ENCODE data around the gene PWP2. TPM values are rescaled to one million over a fixed set of nuclear protein-coding genes. Genes with fewer than 3 reads are reported as not detected.
"Not testable (repeated sequence)": the region's sequence is repeated elsewhere in the genome, so short reads cannot be mapped to it uniquely, and the experiment has no call there.

The PWP2 gene
- total RNA-seq, 2 donors from 2014 or later, result 31.4 to 69.6 TPM

DNA sequence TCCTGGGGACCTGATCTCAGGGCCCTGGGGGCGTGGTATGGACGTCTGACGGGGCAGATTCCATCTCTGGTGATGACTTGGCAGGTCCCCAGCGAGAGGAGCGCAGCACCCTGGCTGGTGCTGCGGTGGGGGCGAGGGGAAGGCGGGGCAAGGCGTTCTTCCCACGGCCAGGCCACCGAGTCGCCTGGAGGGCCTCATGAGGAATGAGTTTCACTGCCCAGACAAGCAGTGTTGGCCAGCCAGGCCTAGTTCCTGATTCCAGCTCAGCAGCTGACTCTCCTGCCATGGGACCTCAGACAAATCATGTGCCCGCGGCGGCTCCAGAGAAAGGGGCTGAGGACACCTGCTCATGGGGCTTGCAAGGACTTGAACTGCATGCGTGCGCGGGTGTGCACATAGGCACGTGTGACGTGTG is 47.6 kb downstream of the PWP2 start:
- not testable (repeated sequence) for H3K9me3 Mint-ChIP-seq; ATAC-seq; H3K4me3 Mint-ChIP-seq; H3K27ac Mint-ChIP-seq; H3K36me3 Mint-ChIP-seq; H3K27me3 Mint-ChIP-seq; DNase-seq (ENCODE audit: low spot score); H3K4me1 Mint-ChIP-seq (ENCODE audit: low read depth in 2 of 2)

DNA sequence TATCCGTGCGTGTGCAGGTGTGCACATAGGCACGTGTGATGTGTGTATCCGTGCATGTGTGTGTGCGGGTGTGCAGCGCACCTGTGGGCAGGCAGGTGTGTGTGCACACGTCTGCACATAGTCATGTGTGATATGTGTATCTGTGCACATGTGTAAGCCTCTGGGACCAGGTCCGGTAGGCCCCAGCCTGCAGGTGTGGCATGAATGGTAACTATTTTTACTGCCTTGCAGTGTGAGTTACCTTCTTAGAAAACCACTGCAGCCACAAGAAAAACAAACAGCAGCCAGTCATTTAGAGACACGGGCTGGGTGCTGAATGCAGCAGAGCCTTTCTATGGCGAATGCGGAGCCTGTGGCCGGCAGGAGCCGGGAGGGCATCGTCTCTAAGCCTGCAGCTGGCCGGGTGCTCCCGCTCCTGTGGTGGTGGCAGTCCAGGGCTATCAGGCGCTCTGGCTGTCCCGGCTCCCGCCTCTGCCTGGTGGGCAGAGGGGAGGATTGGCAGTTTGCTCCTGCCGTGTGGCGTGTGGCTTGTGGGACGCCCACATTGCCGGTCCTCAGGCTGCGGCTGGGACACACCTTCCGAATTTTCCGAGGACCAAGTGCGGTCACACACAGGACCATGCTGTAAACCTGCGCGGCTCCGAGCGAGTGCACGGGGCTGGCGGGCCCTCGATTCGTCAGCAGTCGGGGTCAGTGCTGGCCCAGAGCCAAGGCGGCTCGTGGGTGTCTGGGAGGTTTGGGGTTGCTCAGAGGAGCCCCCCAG is 48.2 kb downstream of the PWP2 start:
- H3K27ac Mint-ChIP-seq; H3K27me3 Mint-ChIP-seq; H3K9me3 Mint-ChIP-seq; H3K4me3 Mint-ChIP-seq; H3K36me3 Mint-ChIP-seq; H3K4me1 Mint-ChIP-seq (ENCODE audit: low read depth in 2 of 2); DNase-seq (ENCODE audit: low spot score): not testable (repeated sequence)
- ATAC-seq, result peak in 1 of 2 donors; percentile 41

DNA sequence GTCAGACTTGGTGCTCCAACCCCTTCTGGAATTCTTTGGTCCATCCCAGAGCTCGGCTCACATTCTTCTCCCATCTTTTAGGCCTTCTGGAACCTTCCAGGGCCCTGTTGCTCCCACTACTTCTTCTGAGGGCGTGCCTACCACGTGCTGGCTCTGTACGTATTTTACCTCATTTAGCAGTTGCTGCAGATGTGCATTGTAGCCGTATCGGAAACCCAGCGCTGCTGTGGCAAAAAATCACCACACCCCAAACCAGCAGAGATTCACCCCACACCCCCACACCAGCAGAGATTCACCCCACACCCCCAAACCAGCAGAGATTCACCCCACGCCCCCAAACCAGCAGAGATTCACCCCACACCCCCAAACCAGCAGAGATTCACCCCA is 48.8 kb downstream of the PWP2 start:
- not testable (repeated sequence) for H3K4me3 Mint-ChIP-seq; ATAC-seq; H3K9me3 Mint-ChIP-seq; H3K27me3 Mint-ChIP-seq; DNase-seq (ENCODE audit: low spot score); H3K27ac Mint-ChIP-seq; H3K36me3 Mint-ChIP-seq; H3K4me1 Mint-ChIP-seq (ENCODE audit: low read depth in 2 of 2)

DNA sequence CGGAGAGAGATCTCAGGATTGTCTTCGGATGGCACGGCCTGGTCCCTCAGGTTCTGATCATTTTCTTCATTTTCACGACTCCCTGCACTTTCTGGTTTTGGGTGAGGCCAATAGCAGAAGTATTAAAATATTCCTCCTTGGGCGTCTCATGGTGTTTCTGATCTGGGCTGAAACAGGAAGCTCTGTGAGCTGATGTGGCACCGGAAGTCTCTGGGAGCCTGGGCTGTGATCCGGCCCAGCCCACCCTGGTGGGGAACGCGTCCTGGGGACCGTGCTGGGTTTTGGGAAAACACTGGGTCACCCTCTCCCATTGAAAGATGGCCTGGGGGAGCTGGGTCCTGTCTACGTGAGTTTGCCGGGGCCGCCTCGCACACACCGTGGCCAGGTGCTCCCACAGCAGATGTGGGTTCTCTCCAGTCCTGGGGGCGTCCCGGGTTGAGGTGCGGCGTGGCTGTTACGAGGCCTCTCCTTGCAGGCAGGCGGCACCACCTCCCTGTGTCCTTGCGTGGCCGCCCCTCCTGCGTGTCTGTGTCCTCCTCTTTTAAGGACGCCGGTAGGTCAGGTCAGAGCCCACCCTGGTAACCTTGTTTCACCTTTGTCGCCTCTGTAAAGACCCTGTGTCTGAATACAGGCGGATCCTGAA is 50.4 kb downstream of the PWP2 start:
- not testable (repeated sequence) for DNase-seq (ENCODE audit: low spot score); H3K9me3 Mint-ChIP-seq; H3K36me3 Mint-ChIP-seq; H3K4me1 Mint-ChIP-seq (ENCODE audit: low read depth in 2 of 2); H3K27me3 Mint-ChIP-seq
- Mint-ChIP-seq H3K4me3 (peak overlapping the region; percentile 73), H3K27ac (peak overlapping the region; percentile 43 to 68)
- ATAC-seq, result peak; percentile 44 to 53

DNA sequence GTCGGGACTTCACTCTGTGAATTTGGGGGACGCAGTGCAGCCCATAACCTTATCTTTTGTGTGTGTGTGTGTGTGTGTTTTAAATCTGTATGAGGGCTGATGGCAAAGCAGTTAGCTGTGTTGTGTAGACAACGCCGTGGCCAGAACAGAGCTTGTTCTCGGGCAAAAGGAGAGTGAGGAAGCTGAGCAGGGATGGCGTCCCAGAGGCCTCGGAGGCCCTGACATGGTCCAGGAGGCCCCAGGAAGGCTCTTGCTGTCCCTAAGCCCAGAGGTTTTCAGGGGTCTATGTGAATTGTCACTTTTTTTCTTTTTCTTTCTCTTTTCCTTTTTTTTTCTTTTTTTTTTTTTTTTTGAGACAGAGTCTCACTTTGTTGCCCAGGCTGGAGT is 50.9 kb downstream of the PWP2 start:
- peak overlapping the region in 1 of 2 donors; percentile 43 for H3K27ac Mint-ChIP-seq
- not testable (repeated sequence) for H3K27me3 Mint-ChIP-seq; H3K36me3 Mint-ChIP-seq; H3K4me3 Mint-ChIP-seq; H3K9me3 Mint-ChIP-seq; ATAC-seq; DNase-seq (ENCODE audit: low spot score); H3K4me1 Mint-ChIP-seq (ENCODE audit: low read depth in 2 of 2)

DNA sequence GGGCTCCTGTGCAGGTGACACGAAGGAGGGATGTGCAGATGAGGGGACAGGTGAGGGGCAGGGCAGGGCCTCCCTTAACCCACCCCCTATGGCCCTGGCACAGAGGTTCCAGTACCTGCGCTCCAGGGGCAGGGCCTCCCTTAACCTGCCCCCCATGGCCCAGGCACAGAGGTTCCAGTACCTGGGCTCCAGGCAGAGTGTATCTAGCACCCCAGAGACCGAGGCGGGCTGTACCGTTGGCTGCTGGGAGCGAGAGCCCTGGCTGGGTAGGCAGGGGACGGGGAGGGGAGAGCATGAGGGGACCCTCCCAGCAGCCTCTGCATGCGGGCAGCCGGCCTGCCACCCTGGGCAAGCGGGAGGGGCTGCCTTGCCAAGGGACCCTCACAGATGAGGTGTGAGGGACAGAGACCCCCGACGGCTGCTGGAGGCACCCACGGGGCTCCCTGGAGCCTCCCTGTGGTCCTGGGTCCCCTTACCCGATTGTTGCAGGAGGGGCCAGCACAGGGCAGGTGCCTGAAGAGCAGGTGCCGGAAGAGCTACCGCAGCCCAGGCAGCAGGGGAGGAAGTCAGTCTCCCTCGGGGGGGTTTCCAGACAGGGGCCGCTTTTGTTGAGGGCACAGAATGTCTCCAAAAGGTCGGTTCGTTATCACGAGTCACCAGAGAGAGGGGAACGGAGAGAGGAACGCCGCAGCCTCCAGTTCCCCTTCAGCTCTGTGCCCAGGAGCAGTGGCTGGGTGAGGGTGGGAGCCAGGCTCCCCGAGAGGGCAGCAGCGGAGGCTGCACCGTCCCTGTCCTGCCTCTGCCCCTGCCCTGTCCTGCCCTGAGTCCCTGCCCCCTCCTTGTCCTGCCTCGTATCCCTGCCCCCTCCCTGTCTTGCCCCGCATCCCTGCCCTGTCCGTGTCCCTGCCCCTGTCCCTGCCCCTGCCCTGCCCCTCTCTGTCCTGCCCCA is 52.4 kb downstream of the PWP2 start:
- H3K36me3 Mint-ChIP-seq; H3K9me3 Mint-ChIP-seq; H3K4me3 Mint-ChIP-seq; H3K27ac Mint-ChIP-seq; DNase-seq (ENCODE audit: low spot score); H3K4me1 Mint-ChIP-seq (ENCODE audit: low read depth in 2 of 2); H3K27me3 Mint-ChIP-seq: not testable (repeated sequence)
- ATAC-seq, result peak; percentile 65 to 75

DNA sequence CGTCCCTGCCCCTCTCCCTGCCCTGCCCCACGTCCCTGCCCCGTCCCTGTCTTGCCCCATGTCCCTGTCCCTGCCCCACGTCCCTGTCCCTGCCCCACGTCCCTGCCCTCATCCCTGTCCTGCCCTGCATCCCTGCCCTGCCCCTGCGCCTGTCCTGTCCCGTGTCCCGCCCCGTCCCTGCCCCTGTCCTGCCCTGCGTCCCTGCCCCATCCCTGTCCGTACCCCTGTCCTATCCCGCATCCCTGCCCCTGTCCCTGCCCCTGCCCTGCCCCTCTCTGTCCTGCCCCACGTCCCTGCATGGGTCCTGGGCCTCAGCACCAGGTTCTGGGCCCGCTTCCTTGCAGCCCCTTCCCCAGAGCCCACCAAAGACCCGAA is 53.1 kb downstream of the PWP2 start:
- H3K27ac Mint-ChIP-seq; H3K4me3 Mint-ChIP-seq; DNase-seq (ENCODE audit: low spot score); H3K27me3 Mint-ChIP-seq; H3K9me3 Mint-ChIP-seq; H3K4me1 Mint-ChIP-seq (ENCODE audit: low read depth in 2 of 2); H3K36me3 Mint-ChIP-seq: not testable (repeated sequence)
- peak in 1 of 2 donors; percentile 4 for ATAC-seq

DNA sequence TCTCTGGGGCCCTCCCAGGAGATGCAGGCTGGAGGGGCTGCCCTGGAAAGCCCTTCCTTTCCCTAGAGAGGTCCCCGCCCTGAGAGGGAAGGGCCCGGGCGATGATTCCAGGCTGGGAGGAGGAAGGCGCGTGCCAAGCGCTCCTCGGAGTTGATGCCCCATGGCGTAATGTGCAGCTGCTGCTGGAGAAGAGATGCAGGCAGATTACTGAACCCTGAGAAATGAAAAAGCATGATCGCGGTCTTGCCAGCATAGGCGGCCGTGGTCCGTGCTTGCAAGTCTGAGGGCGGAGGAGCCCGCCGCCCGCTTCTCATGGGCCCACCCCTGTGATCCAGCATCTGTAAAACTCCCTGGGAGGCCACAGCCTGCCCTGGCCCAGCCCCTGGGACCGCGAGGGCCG is 53.6 kb downstream of the PWP2 start:
- not testable (repeated sequence) for ATAC-seq; H3K4me1 Mint-ChIP-seq (ENCODE audit: low read depth in 2 of 2); DNase-seq (ENCODE audit: low spot score); H3K27me3 Mint-ChIP-seq; H3K9me3 Mint-ChIP-seq; H3K27ac Mint-ChIP-seq; H3K4me3 Mint-ChIP-seq; H3K36me3 Mint-ChIP-seq

DNA sequence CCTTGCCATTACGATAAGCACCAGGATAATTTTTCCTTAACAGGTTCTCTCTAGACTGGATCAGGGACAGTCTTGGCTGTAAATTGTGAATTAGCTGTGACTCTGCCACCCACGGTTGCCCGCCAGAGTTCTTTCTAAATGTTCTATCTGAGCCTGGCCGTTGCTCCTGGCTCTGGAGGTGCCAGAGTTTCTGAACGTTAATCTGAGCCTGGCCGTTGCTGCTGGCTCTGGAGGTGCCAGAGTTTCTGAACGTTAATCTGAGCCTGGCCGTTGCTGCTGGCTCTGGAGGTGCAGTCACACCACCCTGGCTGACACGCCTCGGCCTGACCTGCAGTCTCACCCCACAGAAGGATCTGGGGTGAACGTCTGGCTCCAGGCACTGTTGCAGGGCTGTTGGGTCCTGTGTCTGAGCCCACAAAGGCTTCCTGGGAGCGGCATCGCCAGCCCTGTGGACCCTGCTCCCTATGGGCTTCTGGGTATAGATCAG is 56.0 kb downstream of the PWP2 start:
- not testable (repeated sequence) for H3K4me1 Mint-ChIP-seq (ENCODE audit: low read depth in 2 of 2); DNase-seq (ENCODE audit: low spot score); H3K36me3 Mint-ChIP-seq; H3K9me3 Mint-ChIP-seq; H3K27me3 Mint-ChIP-seq; H3K27ac Mint-ChIP-seq; ATAC-seq; H3K4me3 Mint-ChIP-seq

DNA sequence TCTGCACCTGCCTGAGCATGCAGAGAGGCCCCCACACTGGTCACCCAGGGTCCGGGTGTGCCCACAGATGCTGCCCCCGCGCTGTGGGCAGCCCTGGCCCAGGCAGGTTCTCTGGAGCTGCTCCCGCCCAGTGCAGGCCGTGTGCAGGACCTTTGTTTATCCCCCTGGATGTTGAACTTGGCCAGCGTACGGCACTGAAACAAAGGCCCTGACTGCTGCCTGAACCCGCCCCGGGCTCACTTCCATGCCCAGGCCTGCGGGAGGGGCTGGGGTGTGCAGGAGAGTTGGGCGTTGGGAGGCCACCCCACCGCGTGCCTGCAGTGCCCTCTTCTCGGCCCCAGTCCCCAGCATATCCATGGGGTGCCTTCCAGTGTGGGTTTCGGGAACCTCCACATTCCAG is 58.7 kb downstream of the PWP2 start:
- not testable (repeated sequence) for H3K4me3 Mint-ChIP-seq; DNase-seq (ENCODE audit: low spot score)

DNA sequence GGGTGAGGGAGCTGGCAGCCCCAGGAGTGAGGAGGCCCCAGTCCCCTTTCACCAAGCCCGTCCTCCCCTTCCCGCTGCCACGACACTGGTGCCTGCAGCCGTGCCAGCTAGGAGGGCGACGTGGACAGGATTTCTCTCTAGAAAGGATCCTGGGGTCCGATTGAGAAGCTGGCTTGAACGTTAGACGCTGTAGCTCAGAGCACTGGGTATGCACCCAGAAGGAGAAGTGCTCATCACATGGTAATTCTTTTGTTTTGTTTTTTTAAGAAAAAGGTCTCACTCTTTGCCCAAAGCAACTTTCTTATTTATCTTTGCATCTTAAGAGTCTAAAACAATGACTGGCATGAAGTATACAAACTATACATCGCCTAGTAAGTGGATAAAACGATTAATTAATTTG is 60.3 kb downstream of the PWP2 start:
- not testable (repeated sequence) for DNase-seq (ENCODE audit: low spot score); H3K4me1 Mint-ChIP-seq (ENCODE audit: low read depth in 2 of 2)

More for the DNA sequence above, 58.7 kb downstream of the PWP2 start:
- ATAC-seq; H3K27me3 Mint-ChIP-seq; H3K4me1 Mint-ChIP-seq (ENCODE audit: low read depth in 2 of 2); H3K36me3 Mint-ChIP-seq; H3K27ac Mint-ChIP-seq; H3K9me3 Mint-ChIP-seq: not testable (repeated sequence)

DNA sequence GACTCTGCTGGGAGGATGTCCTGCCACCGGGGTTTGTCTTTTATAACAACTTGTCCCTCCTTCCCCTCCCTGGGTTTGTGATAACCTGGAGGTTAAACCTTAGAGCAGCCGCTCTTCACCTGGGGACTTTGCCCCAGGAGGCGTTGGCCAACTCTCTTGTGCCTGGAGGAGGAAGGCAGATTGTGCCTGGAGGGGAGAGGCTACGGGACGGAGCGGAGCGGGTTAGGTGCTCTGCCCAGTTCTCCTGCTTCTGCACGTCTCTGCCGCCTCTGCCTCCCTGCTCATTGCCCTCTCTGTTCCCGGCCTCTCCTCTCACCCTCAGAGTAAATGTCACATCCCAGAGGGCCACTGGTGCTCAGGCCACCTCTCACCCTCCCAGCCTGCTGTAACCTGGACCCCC is 63.1 kb downstream of the PWP2 start:
- H3K27me3 Mint-ChIP-seq; H3K27ac Mint-ChIP-seq; H3K4me1 Mint-ChIP-seq (ENCODE audit: low read depth in 2 of 2); DNase-seq (ENCODE audit: low spot score); H3K4me3 Mint-ChIP-seq; H3K36me3 Mint-ChIP-seq; H3K9me3 Mint-ChIP-seq; ATAC-seq: not testable (repeated sequence)

More for the DNA sequence above, 60.3 kb downstream of the PWP2 start:
- H3K9me3 Mint-ChIP-seq, H3K27me3 Mint-ChIP-seq, H3K27ac Mint-ChIP-seq, H3K4me3 Mint-ChIP-seq, ATAC-seq, H3K36me3 Mint-ChIP-seq: not testable (repeated sequence)

DNA sequence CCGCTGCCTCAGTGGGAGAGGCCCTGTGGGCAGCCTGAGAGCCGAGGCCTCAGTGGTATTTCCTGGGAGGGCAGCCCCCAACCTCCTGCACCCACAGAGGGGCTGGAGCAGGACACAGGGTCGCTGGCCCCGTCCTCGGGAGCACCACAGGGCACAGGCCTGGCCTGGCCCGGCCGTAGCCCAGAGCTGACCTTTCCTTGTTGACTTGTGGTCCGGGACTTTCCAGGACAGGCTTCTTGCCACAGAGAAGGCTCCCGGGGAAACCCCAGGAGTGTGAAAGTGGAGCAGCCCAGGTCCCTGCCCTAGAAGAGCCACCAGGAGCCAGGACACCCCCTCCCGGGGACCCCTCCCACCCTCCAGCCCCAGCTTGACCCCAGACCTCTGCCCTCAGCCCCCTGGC is 63.7 kb downstream of the PWP2 start:
- not testable (repeated sequence) for DNase-seq (ENCODE audit: low spot score); H3K4me1 Mint-ChIP-seq (ENCODE audit: low read depth in 2 of 2); H3K36me3 Mint-ChIP-seq; H3K27ac Mint-ChIP-seq; H3K4me3 Mint-ChIP-seq; H3K9me3 Mint-ChIP-seq; H3K27me3 Mint-ChIP-seq
- ATAC-seq, result peak in 1 of 2 donors; percentile 45
